ENCODE measurements around the gene SNX13. TPM values are rescaled to one million over a fixed set of nuclear protein-coding genes. Genes with fewer than 3 reads are reported as not detected.

SNX13 gene, protein sequence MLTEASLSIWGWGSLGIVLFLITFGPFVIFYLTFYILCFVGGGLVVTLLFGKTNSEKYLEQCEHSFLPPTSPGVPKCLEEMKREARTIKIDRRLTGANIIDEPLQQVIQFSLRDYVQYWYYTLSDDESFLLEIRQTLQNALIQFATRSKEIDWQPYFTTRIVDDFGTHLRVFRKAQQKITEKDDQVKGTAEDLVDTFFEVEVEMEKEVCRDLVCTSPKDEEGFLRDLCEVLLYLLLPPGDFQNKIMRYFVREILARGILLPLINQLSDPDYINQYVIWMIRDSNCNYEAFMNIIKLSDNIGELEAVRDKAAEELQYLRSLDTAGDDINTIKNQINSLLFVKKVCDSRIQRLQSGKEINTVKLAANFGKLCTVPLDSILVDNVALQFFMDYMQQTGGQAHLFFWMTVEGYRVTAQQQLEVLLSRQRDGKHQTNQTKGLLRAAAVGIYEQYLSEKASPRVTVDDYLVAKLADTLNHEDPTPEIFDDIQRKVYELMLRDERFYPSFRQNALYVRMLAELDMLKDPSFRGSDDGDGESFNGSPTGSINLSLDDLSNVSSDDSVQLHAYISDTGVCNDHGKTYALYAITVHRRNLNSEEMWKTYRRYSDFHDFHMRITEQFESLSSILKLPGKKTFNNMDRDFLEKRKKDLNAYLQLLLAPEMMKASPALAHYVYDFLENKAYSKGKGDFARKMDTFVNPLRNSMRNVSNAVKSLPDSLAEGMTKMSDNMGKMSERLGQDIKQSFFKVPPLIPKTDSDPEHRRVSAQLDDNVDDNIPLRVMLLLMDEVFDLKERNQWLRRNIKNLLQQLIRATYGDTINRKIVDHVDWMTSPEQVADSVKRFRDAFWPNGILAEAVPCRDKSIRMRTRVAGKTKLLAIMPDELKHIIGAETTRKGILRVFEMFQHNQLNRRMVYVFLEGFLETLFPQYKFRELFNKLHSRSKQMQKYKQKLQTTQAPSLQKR
- 43.1 and 55.7 TPM in 2 replicates for total RNA-seq

DNA sequence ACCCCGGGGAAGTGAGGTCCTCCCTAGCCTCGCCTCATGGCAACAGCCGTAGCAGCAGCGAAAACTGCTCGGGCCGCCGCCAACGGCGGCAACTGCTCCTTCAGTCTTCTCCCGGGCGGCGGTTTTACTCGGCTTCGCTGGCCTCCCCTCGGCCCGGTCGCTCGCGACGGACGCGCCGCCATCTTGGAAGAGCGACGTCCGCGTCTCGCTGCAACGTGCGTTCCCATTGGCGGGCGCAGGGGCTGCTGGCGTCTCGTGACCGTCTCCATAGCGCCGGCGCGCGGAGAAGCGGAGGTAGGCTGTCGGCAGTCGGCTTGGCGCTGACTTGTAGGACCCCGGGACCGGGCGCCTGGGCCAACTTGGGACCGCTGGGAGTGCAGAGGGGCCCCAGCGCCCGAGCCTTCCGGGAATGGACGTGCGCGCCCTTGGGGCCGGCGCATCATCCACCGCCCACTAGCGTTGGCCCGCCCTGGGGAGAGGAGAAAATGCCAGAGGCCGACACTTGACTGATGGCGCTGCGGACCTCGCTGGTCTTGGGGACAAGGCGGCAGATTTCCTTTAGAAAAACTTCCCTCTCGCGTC, at the start of gene SNX13:
Gene SNX13, minus strand, starts transcription at position 193 of the 582 bp plus-strand sequence. CDS start 199 bp downstream, outside the sequence.

Other genes with a start within 250 kb of the SNX13 start
- gene PRPS1L1, start 87.4 kb upstream of the SNX13 start, total RNA-seq: not detected in 2 replicates

All from nasal cavity respiratory epithelium epithelial cell of viscerocranial mucosa (primary cell).